GM18507 (cell line): ENCODE measurements around the gene ZBED4.
"Not testable (repeated sequence)": the region's sequence is repeated elsewhere in the genome, so short reads cannot be mapped to it uniquely, and the experiment has no call there.

Experiments used
- DNase-seq: peaks from one replicate; pipeline ENCODE4 v3.0.0; 2011; ENCODE audit warnings: low read depth; ENCODE audit not compliant: insufficient read length; ENCODE audit errors: extremely low spot score
- FAIRE-seq: peaks from 2 replicates; lab custom pipeline; 2011; peaks lifted over from hg19 to GRCh38; lab: Jason Lieb, UNC

The ZBED4 gene

GRCh38 chr22:49852898-49853894 is at the start of gene ZBED4:
TSS of gene ZBED4 (plus strand) at chr22:49853844. CDS start at chr22:49883663, 29,819 bp downstream.
- DNase-seq (peak; percentile 93), FAIRE-seq (peak; percentile 94)

- FAIRE-seq (no peak), DNase-seq (no peak)
Observed at GRCh38 chr22:49807129-49807528, 46.5 kb upstream of the ZBED4 start.

GRCh38 chr22:49807780-49808708 is 45.6 kb upstream of the ZBED4 start:
- no peak for FAIRE-seq

DNA sequence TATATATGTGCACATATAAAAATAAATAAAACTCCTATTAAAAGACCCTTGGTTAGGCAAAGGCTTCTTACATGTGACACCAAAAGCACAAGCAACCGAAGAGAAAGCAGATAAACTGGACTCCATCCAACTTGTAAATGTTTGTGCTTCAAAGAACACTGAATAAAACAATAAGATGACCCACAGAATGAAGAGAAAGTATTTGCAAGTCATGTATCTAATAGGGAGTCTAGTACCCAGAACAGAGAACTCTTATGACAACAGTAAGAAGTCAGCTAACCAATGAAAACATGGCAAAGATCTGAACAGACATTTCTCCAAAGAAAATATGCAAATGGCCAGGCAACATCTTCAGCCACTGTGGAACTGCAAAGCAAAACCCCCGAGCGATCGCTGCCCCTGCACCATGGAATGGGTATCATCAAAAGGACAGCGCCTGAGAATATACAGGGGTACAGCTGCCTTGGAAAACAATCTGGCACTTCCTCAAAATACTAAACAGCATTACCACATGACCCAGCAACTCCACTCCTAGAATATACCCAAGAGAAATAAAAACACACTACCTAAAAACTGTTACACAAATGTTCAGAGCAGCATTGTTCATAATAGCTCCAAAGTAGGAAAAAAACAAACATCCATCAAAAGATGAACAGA is 43.2 kb upstream of the ZBED4 start:
- peak; percentile 45 for FAIRE-seq

More at GRCh38 chr22:49807780-49808708, 45.6 kb upstream of the ZBED4 start:
- DNase-seq = no peak

DNA sequence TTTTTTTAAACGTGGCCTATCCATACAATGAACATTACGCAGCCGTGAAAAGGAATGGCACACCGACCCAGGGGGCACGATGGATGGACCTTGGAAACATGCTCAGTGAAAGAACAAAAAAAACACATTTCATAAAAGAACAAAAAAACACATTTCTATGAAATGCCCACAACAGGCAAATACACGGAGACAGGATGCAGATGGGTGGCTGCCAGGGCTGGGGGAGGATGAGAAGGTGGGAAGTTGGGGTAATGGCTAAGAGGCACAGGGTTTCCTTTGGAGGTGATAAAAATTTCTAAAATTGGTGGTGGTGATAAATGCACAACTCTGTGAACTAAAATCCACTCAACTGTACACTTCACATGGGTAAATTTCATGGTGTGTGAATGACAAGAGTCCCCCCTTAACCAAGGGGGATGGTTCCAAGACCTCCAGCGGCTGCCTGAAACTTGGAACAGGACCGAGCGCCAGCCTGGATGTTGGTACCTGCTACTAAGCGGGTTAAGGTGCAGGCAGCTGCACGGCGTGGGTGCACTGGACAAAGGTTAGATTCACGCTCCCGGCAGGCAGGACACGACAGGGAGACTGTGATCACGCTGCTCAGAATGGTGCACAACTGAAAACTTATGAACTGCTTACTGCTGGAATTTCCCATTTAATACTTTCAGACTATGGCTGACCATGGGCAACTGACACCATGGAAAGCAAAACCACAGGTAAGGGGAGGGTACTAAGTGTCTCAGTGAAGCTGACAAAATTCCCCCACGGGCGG is 42.4 kb upstream of the ZBED4 start:
- FAIRE-seq = no peak
- no peak for DNase-seq

More for the DNA sequence above, 43.2 kb upstream of the ZBED4 start:
- DNase-seq = no peak

- no peak for FAIRE-seq
Observed at GRCh38 chr22:49812838-49813237, 40.8 kb upstream of the ZBED4 start.

DNA sequence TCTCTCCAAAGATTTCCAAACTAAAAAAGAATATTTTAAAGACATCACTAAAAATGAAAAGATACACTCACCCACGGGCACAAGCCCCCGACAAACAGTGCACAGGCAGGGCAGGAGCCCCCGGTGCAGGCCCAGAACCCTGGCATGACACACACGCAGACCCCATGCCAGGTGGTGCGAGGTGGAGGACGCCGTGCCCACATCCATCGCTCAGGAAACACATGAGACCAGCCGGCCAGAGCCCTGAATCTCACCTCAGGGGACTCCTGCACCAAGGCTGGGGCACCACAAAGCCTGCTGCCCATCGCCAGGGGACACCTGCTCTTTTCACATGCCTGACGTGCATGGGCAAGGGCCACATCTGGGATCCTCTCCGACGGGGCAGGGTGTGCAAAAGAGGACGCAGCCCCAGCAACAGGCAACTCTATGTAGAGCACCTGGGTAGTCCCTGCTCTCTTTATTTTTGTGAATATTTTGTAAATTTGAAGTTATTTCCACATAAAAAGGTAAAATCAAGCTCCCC is 39.4 kb upstream of the ZBED4 start:
- DNase-seq (no peak), FAIRE-seq (no peak)

More at GRCh38 chr22:49812838-49813237, 40.8 kb upstream of the ZBED4 start:
- DNase-seq = no peak

- FAIRE-seq (no peak), DNase-seq (no peak)
Observed at GRCh38 chr22:49814856-49815255, 38.8 kb upstream of the ZBED4 start.

- FAIRE-seq = no peak
Observed at GRCh38 chr22:49815641-49816091, 38.0 kb upstream of the ZBED4 start.

DNA sequence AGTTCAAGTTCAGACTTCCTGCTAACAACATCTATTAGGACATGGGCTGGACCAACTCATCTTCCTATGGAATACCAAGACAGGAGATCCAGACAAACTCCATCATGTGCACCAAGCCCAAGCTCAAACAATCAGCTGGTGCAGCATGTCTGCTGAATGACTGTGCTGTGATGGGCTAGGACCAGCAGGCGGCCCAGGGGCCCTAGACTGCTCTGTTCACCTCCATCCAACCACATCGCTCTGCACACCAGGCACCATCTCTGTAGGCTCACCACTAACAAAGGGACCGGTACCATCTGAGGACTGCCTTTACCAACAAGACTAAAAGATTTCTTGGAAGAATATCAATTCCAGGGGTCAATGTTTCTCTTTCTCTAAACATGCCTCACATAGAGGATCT is 36.3 kb upstream of the ZBED4 start:
- no peak for FAIRE-seq
- no peak for DNase-seq

More at GRCh38 chr22:49815641-49816091, 38.0 kb upstream of the ZBED4 start:
- no peak for DNase-seq

- no peak for DNase-seq
- FAIRE-seq = no peak
Observed at GRCh38 chr22:49820984-49821383, 32.7 kb upstream of the ZBED4 start.

DNA sequence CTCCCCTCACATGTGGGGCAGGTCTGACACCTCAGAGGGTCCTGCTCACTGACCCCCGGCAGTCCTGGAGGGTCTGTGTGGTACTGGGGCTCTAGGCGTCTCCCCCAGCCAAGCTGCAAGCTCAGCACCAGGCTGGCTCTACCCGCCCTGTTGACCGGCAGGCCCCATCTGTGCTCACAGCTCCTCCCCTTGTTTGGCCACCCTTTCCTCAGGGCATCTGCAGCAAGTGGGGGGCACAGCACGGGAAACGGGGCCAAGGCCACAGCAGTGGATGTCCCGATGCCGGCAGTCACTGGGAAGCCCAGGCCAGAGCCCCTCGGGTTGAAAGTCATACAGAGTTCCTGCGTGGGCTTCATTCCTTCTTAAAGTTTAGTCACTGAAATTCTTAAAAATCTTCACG is 31.9 kb upstream of the ZBED4 start:
- not testable (repeated sequence) for FAIRE-seq, DNase-seq

GRCh38 chr22:49823289-49824045 is 30.2 kb upstream of the ZBED4 start:
- FAIRE-seq (no peak), DNase-seq (no peak)

DNA sequence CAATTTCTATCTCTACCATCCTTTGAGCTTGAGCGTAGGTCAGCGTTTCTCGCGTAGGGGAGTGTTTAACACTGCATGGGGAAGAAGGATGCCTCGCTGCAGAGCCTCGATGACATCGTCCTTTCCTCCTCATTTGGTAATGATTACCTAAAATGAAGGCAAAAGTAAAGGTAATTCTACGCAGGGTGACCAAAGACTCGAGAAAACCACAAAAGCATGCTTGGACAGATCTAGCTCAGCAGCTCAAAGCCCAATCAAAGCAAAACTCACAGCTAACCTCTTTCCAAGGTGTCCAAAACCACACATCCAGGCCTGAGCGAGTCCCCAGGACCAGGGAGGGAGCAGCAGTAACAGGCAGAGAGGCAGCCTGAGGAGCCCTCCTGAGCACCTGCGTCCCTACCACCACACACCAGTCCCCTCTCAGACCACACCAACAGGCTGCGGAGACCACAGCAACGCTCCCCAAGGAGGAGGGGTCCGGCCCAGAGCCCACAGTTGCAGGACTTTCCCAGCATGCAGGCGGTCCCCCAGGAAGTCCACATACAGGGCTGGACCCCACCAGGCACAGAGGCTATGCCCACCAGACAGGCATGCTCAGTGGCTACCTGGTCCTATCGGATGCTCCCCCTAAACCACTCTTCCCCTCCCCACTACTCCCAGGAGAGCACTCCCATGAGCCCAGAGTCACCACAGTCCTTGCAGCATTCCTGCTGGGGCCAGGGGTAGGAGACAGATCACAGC is 29.3 kb upstream of the ZBED4 start:
- peak; percentile 95 for FAIRE-seq

GRCh38 chr22:49824936-49825335 is 28.7 kb upstream of the ZBED4 start:
- FAIRE-seq = no peak
- no peak for DNase-seq

More for the DNA sequence above, 29.3 kb upstream of the ZBED4 start:
- DNase-seq = peak; percentile 39

GRCh38 chr22:49825436-49825835 is 28.2 kb upstream of the ZBED4 start:
- DNase-seq = no peak

More at GRCh38 chr22:49825436-49825835, 28.2 kb upstream of the ZBED4 start:
- no peak for FAIRE-seq
